NCI-H345 treated with DMSO at 0.1 percent for 48 hours (cell line): ENCODE measurements around the gene C8A.

Experiments used
- DNase-seq: peaks from one replicate; lab custom pipeline; 2025; ENCODE audit not compliant: unreplicated experiment; lab: John Stamatoyannopoulos, UW

The C8A gene

GRCh38 chr1:56854521-56855099 lies at the start of gene C8A:
C8A (plus strand) TSS chr1:56854797; CDS start chr1:56854902, 105 bp downstream.
- no peak for DNase-seq

GRCh38 chr1:56806804-56807203 lies 47.8 kb upstream of the C8A start:
- DNase-seq, result no peak

GRCh38 chr1:56808410-56808809 lies 46.2 kb upstream of the C8A start:
- no peak for DNase-seq

- no peak for DNase-seq
These were observed 43.3 kb upstream of the C8A start for GRCh38 chr1:56811331-56811730.

- no peak for DNase-seq
These were observed 40.4 kb upstream of the C8A start for GRCh38 chr1:56814205-56814604.

- DNase-seq, result no peak
These were observed 38.3 kb upstream of the C8A start for GRCh38 chr1:56816264-56816663.

- DNase-seq, result no peak
These were observed 37.7 kb upstream of the C8A start for GRCh38 chr1:56816909-56817308.

- no peak for DNase-seq
These were observed 36.7 kb upstream of the C8A start for GRCh38 chr1:56817716-56818463.

- DNase-seq, result no peak
These were observed 35.2 kb upstream of the C8A start, which contains the start of gene FYB2 for GRCh38 chr1:56819387-56819899. FYB2 (minus strand) TSS chr1:56819404; CDS start chr1:56819290, 114 bp downstream.

GRCh38 chr1:56820755-56821461 lies 33.7 kb upstream of the C8A start:
- peak; percentile 55 for DNase-seq

GRCh38 chr1:56821462-56821797 lies 33.2 kb upstream of the C8A start:
- DNase-seq, result no peak

GRCh38 chr1:56824271-56824670 lies 30.3 kb upstream of the C8A start:
- DNase-seq, result no peak

- DNase-seq, result peak; percentile 83
These were observed 29.7 kb upstream of the C8A start for GRCh38 chr1:56824938-56825337.

- DNase-seq, result no peak
These were observed 29.2 kb upstream of the C8A start for GRCh38 chr1:56825436-56825835.

GRCh38 chr1:56827711-56828110 lies 26.9 kb upstream of the C8A start:
- no peak for DNase-seq

- DNase-seq, result no peak
These were observed 24.5 kb upstream of the C8A start for GRCh38 chr1:56830052-56830451.

GRCh38 chr1:56831871-56832693 lies 22.5 kb upstream of the C8A start:
- DNase-seq, result peak; percentile 47

GRCh38 chr1:56833088-56833487 lies 21.5 kb upstream of the C8A start:
- DNase-seq, result no peak

GRCh38 chr1:56834137-56834900 lies 20.3 kb upstream of the C8A start:
- DNase-seq, result no peak

GRCh38 chr1:56835657-56836056 lies 18.9 kb upstream of the C8A start:
- DNase-seq, result no peak
